Cardiac fibroblast (primary cell): Measurements from ENCODE around the gene SPTBN4.
A peak's percentile ranks its signal among the peaks of the same experiment; 100 is the strongest.

ENCODE experiments used
- DNase-seq, 2 donors: peaks; one replicate each; pipeline versions ENCODE4 v3.0.0 to v3.0.0-alpha.2; 2010; ENCODE audit warnings: low read depth in 2 of 2
- H3K4me3 ChIP-seq, 2 donors: replicated peaks in 1 of 2; 1 replicate in 1 of 2; 2 replicates in 1 of 2; pipeline ENCODE4 v1.5.1; 2011; ENCODE audit warnings: low read depth in 2 of 2, low read length in 2 of 2, mild to moderate bottlenecking in 2 of 2, moderate library complexity in 1 of 2
- TF ChIP-seq, protein P1 (sequence below): IDR thresholded peaks from one replicate; pipeline ENCODE4 v1.5.1; 2011; ENCODE audit warnings: low read depth, mild to moderate bottlenecking, low read length, inconsistent platforms

The SPTBN4 gene

DNA sequence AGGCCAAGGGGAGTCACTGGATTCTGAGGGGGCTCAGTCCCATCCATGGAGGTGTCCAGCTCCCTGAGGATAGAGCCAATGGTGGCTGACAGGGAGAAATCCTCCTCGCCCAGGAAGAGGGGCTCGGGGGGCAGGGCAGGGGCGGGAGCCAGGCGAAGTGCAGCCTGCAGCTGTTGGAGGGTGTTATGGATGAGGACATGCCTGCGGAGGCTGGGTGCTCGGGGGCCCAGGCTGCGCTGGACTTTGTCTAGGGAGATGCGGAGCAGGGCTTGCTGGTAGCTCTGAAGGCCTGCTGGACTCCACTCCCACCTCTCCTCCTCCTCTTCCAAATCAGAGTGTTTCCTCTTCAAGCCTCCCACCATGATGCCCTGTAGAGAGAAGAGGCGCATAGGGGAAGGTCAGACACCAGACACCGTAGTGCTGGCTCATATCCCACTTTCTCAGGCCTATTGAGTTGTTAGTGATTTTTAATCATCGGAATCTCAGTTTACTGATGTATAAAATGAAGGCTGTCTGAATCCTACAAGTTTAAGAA lies 25.0 kb upstream of the SPTBN4 start:
- no peak for DNase-seq
- H3K4me3 ChIP-seq: peak overlapping the region in 1 of 2 donors; percentile 1
- TF ChIP-seq, protein P1, sequence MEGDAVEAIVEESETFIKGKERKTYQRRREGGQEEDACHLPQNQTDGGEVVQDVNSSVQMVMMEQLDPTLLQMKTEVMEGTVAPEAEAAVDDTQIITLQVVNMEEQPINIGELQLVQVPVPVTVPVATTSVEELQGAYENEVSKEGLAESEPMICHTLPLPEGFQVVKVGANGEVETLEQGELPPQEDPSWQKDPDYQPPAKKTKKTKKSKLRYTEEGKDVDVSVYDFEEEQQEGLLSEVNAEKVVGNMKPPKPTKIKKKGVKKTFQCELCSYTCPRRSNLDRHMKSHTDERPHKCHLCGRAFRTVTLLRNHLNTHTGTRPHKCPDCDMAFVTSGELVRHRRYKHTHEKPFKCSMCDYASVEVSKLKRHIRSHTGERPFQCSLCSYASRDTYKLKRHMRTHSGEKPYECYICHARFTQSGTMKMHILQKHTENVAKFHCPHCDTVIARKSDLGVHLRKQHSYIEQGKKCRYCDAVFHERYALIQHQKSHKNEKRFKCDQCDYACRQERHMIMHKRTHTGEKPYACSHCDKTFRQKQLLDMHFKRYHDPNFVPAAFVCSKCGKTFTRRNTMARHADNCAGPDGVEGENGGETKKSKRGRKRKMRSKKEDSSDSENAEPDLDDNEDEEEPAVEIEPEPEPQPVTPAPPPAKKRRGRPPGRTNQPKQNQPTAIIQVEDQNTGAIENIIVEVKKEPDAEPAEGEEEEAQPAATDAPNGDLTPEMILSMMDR: no peak

DNA sequence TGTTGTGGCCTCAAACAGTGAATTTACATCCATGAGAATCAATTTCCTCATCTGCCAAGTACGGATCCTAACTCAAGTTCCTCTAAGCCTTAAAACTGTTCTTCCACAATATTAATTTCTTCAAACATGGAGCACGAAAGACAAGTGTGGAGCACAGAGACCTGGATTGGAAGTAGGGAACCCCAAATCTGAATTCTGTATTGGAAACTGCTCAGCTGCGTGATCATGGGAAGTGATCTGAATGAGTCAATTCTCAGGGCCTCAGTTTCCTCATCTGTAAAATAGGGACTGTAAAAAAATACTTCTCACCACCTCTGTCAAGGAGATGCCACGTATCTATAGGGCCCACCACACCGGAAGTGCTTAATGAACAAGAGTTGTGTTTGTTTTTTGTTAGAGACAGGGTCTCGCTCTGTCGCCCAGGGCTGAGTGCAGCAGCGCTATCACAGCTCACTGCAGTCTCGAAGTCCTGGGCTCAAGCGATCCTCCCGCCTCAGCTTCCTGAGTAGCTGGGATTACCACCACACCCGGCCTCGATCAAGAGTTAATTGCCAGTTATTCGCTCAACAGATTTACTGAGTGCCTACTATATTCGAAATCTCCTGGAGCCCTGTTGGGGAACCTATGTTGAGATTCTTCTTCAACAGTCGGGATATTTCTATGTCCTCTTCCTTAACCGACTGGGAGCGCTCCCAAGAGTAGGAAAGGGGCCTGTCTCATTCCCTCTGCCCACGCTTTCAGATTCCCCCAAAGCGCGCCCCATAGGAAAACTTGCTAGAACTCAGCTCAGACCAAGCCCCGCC lies 24.3 kb upstream of the SPTBN4 start:
- TF ChIP-seq, protein P1: no peak
- DNase-seq: no peak
- H3K4me3 ChIP-seq: peak overlapping the region; percentile 51 to 68

- DNase-seq: peak; percentile 100
- H3K4me3 ChIP-seq: peak overlapping the region; percentile 68 to 97
- TF ChIP-seq, protein P1: no peak
Observed at GRCh38 chr19:40443131-40443999, 23.4 kb upstream of the SPTBN4 start.

DNA sequence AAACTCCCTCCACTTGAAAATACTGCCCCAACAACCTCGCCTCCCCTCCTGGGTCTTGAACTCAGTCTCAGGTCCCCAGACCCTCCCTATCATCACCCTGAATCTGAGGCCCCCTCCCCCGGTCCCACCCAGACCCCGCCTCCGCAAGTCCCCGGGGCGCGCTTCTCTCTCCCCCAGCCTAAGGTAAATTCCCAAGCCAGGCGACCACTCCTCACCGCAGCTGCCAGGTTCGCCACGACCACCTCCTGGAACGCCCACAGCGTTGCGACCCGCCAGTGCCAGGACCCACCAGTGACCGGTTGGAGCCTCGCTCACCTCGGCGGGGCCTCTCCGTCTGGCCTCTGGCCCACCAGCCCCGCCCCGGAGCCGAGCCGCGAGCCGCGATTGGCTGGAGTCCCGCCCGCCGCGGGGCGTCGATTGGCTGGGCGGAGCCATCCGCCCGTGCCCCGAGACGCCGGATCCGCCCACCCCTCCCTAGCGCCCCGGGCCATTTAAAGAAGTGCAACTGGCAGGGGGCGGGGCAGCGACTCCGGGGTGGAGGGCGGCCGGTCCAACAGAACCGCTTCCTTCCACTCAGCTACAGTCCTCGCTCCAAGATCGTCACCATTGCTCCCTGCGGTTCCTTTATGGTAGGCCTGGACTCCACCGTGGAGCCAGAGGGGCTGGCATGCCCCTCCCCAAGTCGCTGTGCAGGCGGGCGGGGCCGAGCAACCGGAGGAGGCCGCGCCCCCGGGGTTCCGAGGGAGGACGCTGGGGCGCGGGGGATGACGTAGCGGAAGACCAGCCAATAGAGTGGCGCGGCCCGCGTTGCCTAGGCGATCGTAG lies 22.6 kb upstream of the SPTBN4 start, which contains the start of gene SERTAD3:
Gene SERTAD3 (minus strand): TSS at position 336 of the 825 bp plus-strand sequence. CDS start 2,255 bp downstream, outside the sequence.
- peak; percentile 95 to 97 for DNase-seq
- H3K4me3 ChIP-seq: peak within 1 kb of the TSS; percentile 68 to 97
- TF ChIP-seq, protein P1: no peak

DNA sequence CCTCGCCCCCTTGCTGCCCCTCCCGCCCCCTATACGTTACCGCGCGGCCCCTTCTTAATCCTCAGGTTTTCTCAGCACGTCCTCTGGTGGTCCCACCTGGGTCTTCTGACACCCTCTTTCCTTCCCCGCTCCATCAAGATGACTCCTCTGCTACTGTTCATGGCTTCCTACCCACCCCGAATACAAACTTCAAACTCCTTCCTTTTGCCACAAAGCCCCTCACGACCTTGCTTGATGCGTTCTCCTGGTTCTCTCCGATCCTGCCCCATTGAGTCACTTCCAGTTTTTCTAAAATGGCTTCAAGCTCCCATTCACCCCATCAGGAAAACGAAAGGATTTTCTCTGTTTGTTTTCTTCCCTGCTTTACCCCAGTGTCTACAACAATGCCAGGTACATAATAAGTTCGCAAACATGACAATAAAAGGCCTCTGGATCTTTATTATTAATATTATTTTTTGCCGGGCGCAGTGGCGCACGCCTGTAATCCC lies 21.9 kb upstream of the SPTBN4 start:
- TF ChIP-seq, protein P1: peak; percentile 9
- peak overlapping the region; percentile 68 to 97 for H3K4me3 ChIP-seq
- DNase-seq: no peak
